Measurements from ENCODE around the gene TBC1D24. TPM values are rescaled to one million over a fixed set of nuclear protein-coding genes. Genes with fewer than 3 reads are reported as not detected.
A peak's percentile ranks its signal among the peaks of the same experiment; 100 is the strongest.

TBC1D24 gene
- total RNA-seq, 1 donor from 2014 or later, result 4.7 TPM

GRCh38 chr16:2469399-2470233, 5.3 kb upstream of the TBC1D24 start:
- TF ChIP-seq, protein P1, sequence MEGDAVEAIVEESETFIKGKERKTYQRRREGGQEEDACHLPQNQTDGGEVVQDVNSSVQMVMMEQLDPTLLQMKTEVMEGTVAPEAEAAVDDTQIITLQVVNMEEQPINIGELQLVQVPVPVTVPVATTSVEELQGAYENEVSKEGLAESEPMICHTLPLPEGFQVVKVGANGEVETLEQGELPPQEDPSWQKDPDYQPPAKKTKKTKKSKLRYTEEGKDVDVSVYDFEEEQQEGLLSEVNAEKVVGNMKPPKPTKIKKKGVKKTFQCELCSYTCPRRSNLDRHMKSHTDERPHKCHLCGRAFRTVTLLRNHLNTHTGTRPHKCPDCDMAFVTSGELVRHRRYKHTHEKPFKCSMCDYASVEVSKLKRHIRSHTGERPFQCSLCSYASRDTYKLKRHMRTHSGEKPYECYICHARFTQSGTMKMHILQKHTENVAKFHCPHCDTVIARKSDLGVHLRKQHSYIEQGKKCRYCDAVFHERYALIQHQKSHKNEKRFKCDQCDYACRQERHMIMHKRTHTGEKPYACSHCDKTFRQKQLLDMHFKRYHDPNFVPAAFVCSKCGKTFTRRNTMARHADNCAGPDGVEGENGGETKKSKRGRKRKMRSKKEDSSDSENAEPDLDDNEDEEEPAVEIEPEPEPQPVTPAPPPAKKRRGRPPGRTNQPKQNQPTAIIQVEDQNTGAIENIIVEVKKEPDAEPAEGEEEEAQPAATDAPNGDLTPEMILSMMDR (IDR thresholded peaks at IDR 0.05; ENCODE audit: insufficient read depth, low read length, severe bottlenecking), result no peak
- peak; percentile 79 for FAIRE-seq
- DNase-seq (ENCODE audit: low read depth), result no peak
- Histone ChIP-seq H3K36me3 (ENCODE audit: control insufficient read depth, insufficient read depth, low read length) (no peaks in the 10 kb centered on the region), H3K4me3 (ENCODE audit: low read depth, low read length) (no peak overlapping the region), H3K27me3 (ENCODE audit: control insufficient read depth, insufficient read depth, low read length) (no peaks in the 10 kb centered on the region)

DNA sequence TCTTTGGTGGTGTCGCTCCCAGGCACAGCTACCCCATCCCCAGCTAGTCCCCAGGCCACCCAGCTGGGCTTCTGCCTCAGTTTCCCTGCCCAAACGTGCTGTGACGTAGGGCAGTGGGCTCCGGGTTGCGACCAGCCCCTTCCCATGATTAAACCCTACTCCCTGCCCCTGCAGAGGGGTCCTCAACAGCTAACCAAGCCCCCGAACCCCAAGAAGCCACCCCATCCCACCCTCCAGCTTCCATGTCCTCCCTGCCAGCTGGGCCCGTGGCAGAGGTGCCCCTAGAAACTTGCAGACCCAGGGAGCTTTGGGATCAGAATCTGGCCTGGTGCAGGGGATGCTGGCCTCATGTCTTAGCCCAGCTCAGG, 4.7 kb upstream of the TBC1D24 start:
- H3K4me3 ChIP-seq (ENCODE audit: low read depth, low read length), result no peak overlapping the region
- DNase-seq (ENCODE audit: low read depth) (no peak), FAIRE-seq (no peak)
- no peaks in the 10 kb centered on the region for H3K36me3 ChIP-seq (ENCODE audit: control insufficient read depth, insufficient read depth, low read length)
- no peaks in the 10 kb centered on the region for H3K27me3 ChIP-seq (ENCODE audit: control insufficient read depth, insufficient read depth, low read length)
- TF ChIP-seq, protein P1 (IDR thresholded peaks at IDR 0.05; ENCODE audit: insufficient read depth, low read length, severe bottlenecking), result no peak

DNA sequence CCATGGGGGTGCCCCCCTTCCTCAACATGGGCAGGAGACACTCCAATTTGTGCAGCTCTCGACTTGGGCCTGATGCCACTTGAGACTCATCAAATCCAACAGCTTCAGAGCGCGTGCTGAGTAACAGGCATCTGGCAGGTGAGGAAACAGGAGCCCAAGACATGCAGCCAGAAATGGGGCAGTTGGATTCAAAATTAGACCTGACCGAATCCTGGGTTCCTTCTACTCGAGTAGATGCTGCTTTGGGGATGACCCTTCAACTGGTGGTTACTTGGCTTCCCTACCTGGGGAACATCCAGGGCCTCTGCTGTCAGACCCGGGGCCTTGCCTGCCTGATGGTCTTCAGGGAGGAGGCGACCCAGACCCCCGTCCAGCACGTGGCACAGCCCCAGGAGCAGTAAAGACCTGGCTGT, 4.3 kb upstream of the TBC1D24 start:
- DNase-seq (ENCODE audit: low read depth), result peak; percentile 25
- Histone ChIP-seq H3K27me3 (ENCODE audit: control insufficient read depth, insufficient read depth, low read length) (no peaks in the 10 kb centered on the region), H3K36me3 (ENCODE audit: control insufficient read depth, insufficient read depth, low read length) (no peaks in the 10 kb centered on the region), H3K4me3 (ENCODE audit: low read depth, low read length) (no peak overlapping the region)
- TF ChIP-seq, protein P1 (IDR thresholded peaks at IDR 0.05; ENCODE audit: insufficient read depth, low read length, severe bottlenecking), result no peak
- FAIRE-seq, result no peak

- Histone ChIP-seq H3K4me3 (ENCODE audit: low read depth, low read length) (peak within 1 kb of the TSS; percentile 10), H3K36me3 (ENCODE audit: control insufficient read depth, insufficient read depth, low read length) (no peaks in the 10 kb centered on the region), H3K27me3 (ENCODE audit: control insufficient read depth, insufficient read depth, low read length) (no peaks in the 10 kb centered on the region)
- TF ChIP-seq, protein P1 (IDR thresholded peaks at IDR 0.05; ENCODE audit: insufficient read depth, low read length, severe bottlenecking), result no peak
- no peak for FAIRE-seq
- DNase-seq (ENCODE audit: low read depth), result no peak
Observed at GRCh38 chr16:2471016-2471652, 3.8 kb upstream of the TBC1D24 start, which contains the start of gene NTN3. TSS of gene NTN3 (plus strand) at chr16:2471297. CDS start at chr16:2471702, 405 bp downstream.

GRCh38 chr16:2471653-2472487, 3.1 kb upstream of the TBC1D24 start:
- FAIRE-seq, result no peak
- Histone ChIP-seq H3K36me3 (ENCODE audit: control insufficient read depth, insufficient read depth, low read length) (no peaks in the 10 kb centered on the region), H3K27me3 (ENCODE audit: control insufficient read depth, insufficient read depth, low read length) (no peaks in the 10 kb centered on the region), H3K4me3 (ENCODE audit: low read depth, low read length) (peak overlapping the region; percentile 10)
- no peak for DNase-seq (ENCODE audit: low read depth)
- TF ChIP-seq, protein P1 (IDR thresholded peaks at IDR 0.05; ENCODE audit: insufficient read depth, low read length, severe bottlenecking), result no peak
